ENCODE results near the gene LRRC66. TPM values are rescaled to one million over a fixed set of nuclear protein-coding genes. Genes with fewer than 3 reads are reported as not detected.

Gene LRRC66
- total RNA-seq, 1 experiment from 2014 or later: 0.57 TPM

DNA sequence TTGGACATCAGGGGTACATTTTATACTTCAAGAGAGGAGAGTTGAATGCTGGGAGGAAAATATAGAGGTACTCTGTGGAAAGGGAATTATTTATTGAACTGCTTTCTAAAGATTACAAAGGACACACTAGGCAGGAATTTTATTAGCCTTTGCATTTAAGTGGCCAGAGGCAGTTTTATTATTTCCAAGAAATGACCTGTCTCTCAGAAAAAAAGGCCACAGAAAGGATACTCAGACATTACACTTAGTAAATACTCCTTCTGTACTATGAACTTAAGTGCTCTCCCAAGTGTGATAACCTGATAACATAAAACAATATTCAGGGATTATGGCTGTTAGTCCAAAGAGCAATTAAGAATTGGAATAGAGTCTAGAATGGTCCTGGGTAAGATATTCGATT is 7.5 kb downstream of the LRRC66 start:
- DNase-seq (ENCODE audit: low read depth): no peak

GRCh38 chr4:52010986-52011385 is 9.2 kb downstream of the LRRC66 start:
- DNase-seq (ENCODE audit: low read depth): peak; percentile 2

DNA sequence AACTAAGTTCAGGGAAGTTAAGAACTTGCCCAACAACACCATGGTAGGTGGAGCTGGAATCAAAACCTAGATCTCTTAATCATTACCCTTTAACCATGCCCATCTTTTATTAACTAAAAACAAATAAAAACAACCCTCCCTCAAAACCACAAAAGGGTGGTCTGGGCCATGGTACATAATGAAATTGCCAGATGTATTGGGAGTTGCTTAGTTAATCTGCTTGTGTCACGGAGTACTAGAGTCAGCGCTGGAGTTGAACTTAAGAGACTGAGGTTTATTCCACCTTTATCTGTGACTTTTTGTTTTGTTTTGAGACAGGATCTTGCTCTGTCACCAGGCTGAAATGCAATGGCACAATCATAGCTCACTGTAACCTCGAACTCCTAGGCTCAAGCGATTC is 13.3 kb downstream of the LRRC66 start:
- no peak for DNase-seq (ENCODE audit: low read depth)

GRCh38 chr4:52005604-52006273 is 14.4 kb downstream of the LRRC66 start:
- no peak for DNase-seq (ENCODE audit: low read depth)

GRCh38 chr4:52004414-52004813 is 15.7 kb downstream of the LRRC66 start:
- DNase-seq (ENCODE audit: low read depth): no peak

DNA sequence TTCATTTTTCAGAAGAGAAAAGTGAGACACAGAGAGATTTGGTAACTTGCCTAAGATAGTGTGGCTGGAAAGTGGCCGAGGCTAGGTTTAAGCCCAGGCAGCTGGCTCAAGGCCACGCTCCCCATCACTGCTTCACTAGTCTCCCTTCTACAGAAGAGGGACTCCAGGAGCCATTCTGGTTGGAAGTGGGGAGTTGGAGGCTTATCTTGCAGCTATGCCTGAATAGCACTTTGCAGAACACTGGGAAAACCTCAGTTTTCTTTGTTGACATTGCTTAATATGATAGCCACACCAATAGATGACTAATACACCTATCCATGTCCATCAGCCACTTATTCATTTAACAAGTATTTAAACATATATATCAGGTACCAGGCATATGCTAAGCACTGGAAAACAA is 18.5 kb downstream of the LRRC66 start:
- peak; percentile 18 for DNase-seq (ENCODE audit: low read depth)

DNA sequence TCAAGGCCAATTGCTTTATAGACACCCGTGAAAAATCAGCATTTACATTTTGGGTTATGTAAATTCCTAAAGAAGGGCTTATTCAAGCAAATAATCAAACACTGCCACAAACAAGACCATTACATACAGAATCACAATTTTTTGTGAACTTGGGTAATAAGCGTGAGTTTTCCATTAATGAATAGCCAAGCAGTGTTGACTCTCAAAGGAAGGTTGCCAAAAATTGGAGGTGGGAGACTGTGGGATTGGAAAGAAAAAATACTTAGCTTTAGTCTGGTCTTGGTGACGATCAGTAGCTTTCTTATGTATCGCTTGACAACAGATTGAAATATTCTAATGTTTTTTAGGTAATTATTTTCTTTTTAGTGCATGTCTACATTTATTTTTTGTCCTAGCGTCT is 20.9 kb downstream of the LRRC66 start:
- DNase-seq (ENCODE audit: low read depth): no peak

DNA sequence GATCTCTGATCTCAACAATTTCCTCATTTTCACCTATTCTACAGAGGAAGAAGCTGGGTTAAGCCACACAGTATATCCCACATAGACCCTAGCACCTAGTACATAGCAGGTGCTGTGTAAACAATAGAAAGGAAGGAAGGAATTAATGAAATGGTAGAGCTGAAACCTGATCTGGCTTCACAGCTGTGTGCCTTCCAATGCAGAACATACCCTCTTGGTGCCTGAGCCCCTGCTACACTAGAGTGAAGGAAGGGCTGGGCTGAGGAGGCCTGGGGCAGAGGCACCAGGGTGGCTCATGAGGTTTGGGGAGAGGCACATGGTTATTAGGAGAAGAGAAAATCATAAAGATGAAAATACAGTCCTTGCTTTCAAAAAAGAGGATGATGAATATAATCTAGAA is 21.3 kb downstream of the LRRC66 start:
- no peak for DNase-seq (ENCODE audit: low read depth)

DNA sequence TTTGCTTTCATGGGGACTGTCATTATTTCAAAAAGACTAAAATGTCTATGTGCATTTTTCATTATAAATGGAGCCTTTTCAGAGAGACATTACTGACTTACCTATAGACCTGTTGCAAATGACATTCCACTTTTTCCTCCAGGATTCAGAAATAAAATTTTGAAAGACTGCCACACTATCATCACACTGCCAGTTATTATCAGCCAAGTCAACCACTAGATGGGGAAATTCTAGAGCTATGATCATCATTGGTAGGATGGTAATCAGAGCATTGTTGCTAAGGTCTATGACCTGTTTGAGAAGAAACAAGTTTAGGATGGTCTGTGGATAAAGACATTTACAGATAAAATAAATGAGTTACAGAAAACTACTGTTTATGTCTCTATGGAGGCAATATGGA is 22.5 kb downstream of the LRRC66 start:
- DNase-seq (ENCODE audit: low read depth): no peak

DNA sequence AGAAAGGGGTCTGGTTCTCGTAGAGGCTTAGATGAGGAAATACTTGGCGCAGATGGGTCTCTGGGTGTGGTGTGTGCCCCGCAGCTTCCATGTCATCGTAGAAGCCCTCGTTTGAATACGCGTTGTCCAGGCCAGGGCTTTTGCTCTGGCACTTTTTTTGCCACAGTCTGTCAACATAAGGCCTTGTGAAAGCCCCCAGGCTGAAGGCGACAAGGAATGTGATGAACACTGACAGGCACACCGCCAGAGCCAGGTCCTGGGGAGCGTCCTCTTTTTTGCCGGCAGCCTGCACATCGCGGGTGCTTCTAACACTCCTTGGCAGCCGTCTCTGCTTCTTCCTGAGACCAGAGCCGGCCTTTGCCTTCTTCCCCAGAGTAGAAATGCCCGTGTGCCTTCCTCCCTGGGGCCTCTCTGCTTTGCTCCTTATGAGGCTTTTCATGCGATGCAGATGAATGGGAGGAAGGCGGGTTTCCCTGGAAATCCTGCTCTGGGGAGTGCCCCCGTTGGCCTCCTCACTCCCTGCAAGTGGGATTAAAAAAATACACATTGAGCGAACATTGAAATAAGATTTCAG is 24.4 kb downstream of the LRRC66 start:
- DNase-seq (ENCODE audit: low read depth): no peak

GRCh38 chr4:51965862-51966261 is 54.3 kb downstream of the LRRC66 start:
- DNase-seq (ENCODE audit: low read depth): no peak

- DNase-seq (ENCODE audit: low read depth): peak; percentile 60
Observed at GRCh38 chr4:51963841-51964517, 56.2 kb downstream of the LRRC66 start.

GRCh38 chr4:51960486-51960885 is 59.7 kb downstream of the LRRC66 start:
- no peak for DNase-seq (ENCODE audit: low read depth)

- DNase-seq (ENCODE audit: low read depth): no peak
Observed at GRCh38 chr4:51958199-51958968, 61.8 kb downstream of the LRRC66 start.

Other genes with a start within 250 kb of the LRRC66 start
- gene DCUN1D4, start 177.2 kb downstream of the LRRC66 start, total RNA-seq (2014; rRNA removed): 23.3 and 26.2 TPM in 2 replicates
- gene SGCB, start 17.9 kb upstream of the LRRC66 start, total RNA-seq (2014; rRNA removed): 37.2 and 42.4 TPM in 2 replicates
- not detected in 2 replicates for gene SPATA18, start 30.9 kb upstream of the LRRC66 start, total RNA-seq (2014; rRNA removed)

Measured in LHCN-M2 (cell line).